ENCODE results near the gene C6orf118.

The C6orf118 gene

GRCh38 chr6:165243801-165244200 is 65.6 kb downstream of the C6orf118 start:
- DNase-seq: no peak

- DNase-seq: no peak
Observed at GRCh38 chr6:165236326-165236725, 73.1 kb downstream of the C6orf118 start.

- no peak for DNase-seq
Observed at GRCh38 chr6:165232731-165233488, 76.5 kb downstream of the C6orf118 start.

GRCh38 chr6:165231581-165232561 is 77.5 kb downstream of the C6orf118 start:
- DNase-seq: no peak

- DNase-seq: no peak
Observed at GRCh38 chr6:165231177-165231576, 78.2 kb downstream of the C6orf118 start.

All from NCI-H187 treated with DMSO at 0.1 percent for 48 hours (cell line).